Common myeloid progenitor, CD34-positive (primary cell): ENCODE data around the gene ZFYVE9.

Source experiments
- CTCF ChIA-PET: fragments of 350-600 bp; sonication (Branson Sonifier 250); formaldehyde crosslinking; loops from one replicate; lab custom pipeline; 2021; ENCODE audit warnings: antibody characterized with exemption; lab: Charles Lee
- POLR2A ChIA-PET: fragments of 350-600 bp; sonication (Branson Sonifier 250); formaldehyde crosslinking; loops from one replicate; lab custom pipeline; 2021; ENCODE audit warnings: antibody characterized with exemption; lab: Charles Lee
- DNase-seq, 3 donors: peaks; one replicate each; pipeline versions ENCODE4 v3.0.0 to v3.0.0-alpha.2; 2013
- H3K27ac ChIP-seq, 2 experiments: 1 replicate in 1 of 2; 2 replicates in 1 of 2; pipeline ENCODE4 v1.7.0; 2013; ENCODE audit warnings: inconsistent platforms in 2 of 2, low read length in 2 of 2, mild to moderate bottlenecking in 2 of 2, low read depth in 1 of 2, moderate library complexity in 1 of 2; ENCODE audit not compliant: severe bottlenecking in 2 of 2, insufficient read depth in 1 of 2, poor library complexity in 1 of 2
- H3K27me3 ChIP-seq, 5 experiments: replicated peaks in 2 of 5; 1 replicate in 3 of 5; 2 replicates in 2 of 5; pipeline versions ENCODE4 v1.6.1 to v1.7.0; 2013; ENCODE audit warnings: low read length in 4 of 5, mild to moderate bottlenecking in 2 of 5, moderate library complexity in 2 of 5, inconsistent platforms in 1 of 5; ENCODE audit not compliant: insufficient read depth in 5 of 5, control insufficient read depth in 4 of 5
- H3K36me3 ChIP-seq, 4 experiments: 1 replicate in 2 of 4; 2 replicates in 2 of 4; pipeline versions ENCODE4 v1.6.1 to v1.7.0; 2013; ENCODE audit warnings: low read length in 3 of 4, control low read depth in 1 of 4, mild to moderate bottlenecking in 1 of 4; ENCODE audit not compliant: control insufficient read depth in 4 of 4, insufficient read depth in 4 of 4
- H3K4me1 ChIP-seq, 4 experiments: 1 replicate in 3 of 4; 2 replicates in 1 of 4; pipeline versions ENCODE4 v1.6.1 to v1.7.1; 2013; ENCODE audit warnings: low read length in 3 of 4, mild to moderate bottlenecking in 3 of 4, control low read depth in 1 of 4, inconsistent platforms in 1 of 4, moderate library complexity in 1 of 4; ENCODE audit not compliant: control insufficient read depth in 4 of 4, insufficient read depth in 4 of 4; ENCODE audit errors: control extremely low read depth in 1 of 4
- H3K4me3 ChIP-seq, 7 experiments: 1 replicate in 4 of 7; 2 replicates in 3 of 7; pipeline versions ENCODE4 v1.5.1 to v1.7.0; 2013; ENCODE audit warnings: mild to moderate bottlenecking in 7 of 7, low read length in 6 of 7, moderate library complexity in 6 of 7, inconsistent platforms in 2 of 7, low read depth in 2 of 7, control low read depth in 1 of 7; ENCODE audit not compliant: insufficient read depth in 4 of 7, control insufficient read depth in 1 of 7; ENCODE audit errors: extremely low read depth in 1 of 7
- H3K9me3 ChIP-seq, 5 experiments: 1 replicate in 4 of 5; 2 replicates in 1 of 5; pipeline versions ENCODE4 v1.6.1 to v1.7.1; 2013; ENCODE audit warnings: low read length in 4 of 5, mild to moderate bottlenecking in 2 of 5, inconsistent platforms in 1 of 5, low read depth in 1 of 5, moderate library complexity in 1 of 5; ENCODE audit not compliant: control insufficient read depth in 4 of 5, insufficient read depth in 2 of 5; ENCODE audit errors: control extremely low read depth in 1 of 5
- WGBS: methylation state at CpG from one replicate; pipeline ENCODE4 v1.1.5; 2013; ENCODE audit not compliant: insufficient coverage; 5-methylcytosine and 5-hydroxymethylcytosine counted together

The ZFYVE9 gene

GRCh38 chr1:52240592-52241210, 98.8 kb downstream of the ZFYVE9 start:
- DNase-seq = peak; percentile 17 to 37 (median 19)
- H3K27ac ChIP-seq = no peak overlapping the region
- CTCF ChIA-PET = interaction anchor here (1.5 kb wide), 1 partner anchor 18 kb away, joined by 3 read pairs; no protein-coding TSS in a partner anchor
- POLR2A ChIA-PET = no interaction called here
- 4% methylated on average over 3 of the region's 4 CpGs for WGBS
- H3K4me1 ChIP-seq = peaks cover 4 to 21% (median 9%) of the 10 kb centered on the region in 4 experiments
- no peaks in the 10 kb centered on the region for H3K36me3 ChIP-seq
- no peak overlapping the region for H3K4me3 ChIP-seq
- peaks cover 14 to 88% (median 39%) of the 10 kb centered on the region in 5 experiments for H3K27me3 ChIP-seq
- no peaks in the 10 kb centered on the region for H3K9me3 ChIP-seq

GRCh38 chr1:52243221-52243987, 101.5 kb downstream of the ZFYVE9 start:
- ChIA-PET POLR2A (no interaction called here), CTCF (no interaction called here)
- H3K27ac ChIP-seq = no peak overlapping the region
- WGBS = 100% methylated on average over 2 of the region's 3 CpGs
- no peak overlapping the region for H3K4me3 ChIP-seq
- H3K9me3 ChIP-seq = no peaks in the 10 kb centered on the region
- H3K27me3 ChIP-seq = peaks cover 9 to 79% (median 28%) of the 10 kb centered on the region in 5 experiments
- DNase-seq = no peak
- no peaks in the 10 kb centered on the region for H3K36me3 ChIP-seq
- H3K4me1 ChIP-seq = peaks cover 4 to 17% (median 9%) of the 10 kb centered on the region in 4 experiments

- no peaks in the 10 kb centered on the region for H3K36me3 ChIP-seq
- peaks cover 0 to 40% (median 12%) of the 10 kb centered on the region in 5 experiments for H3K27me3 ChIP-seq
- H3K4me3 ChIP-seq = no peak overlapping the region
- H3K4me1 ChIP-seq = no peaks in the 10 kb centered on the region
- no peak overlapping the region for H3K27ac ChIP-seq
- no peak for DNase-seq
- WGBS = no CpG with 5 or more reads among the region's 1 CpG
- CTCF ChIA-PET = no interaction called here
- POLR2A ChIA-PET = no interaction called here
- H3K9me3 ChIP-seq = peaks cover 0 to 5% (median 3%) of the 10 kb centered on the region in 5 experiments
Measured at GRCh38 chr1:52249831-52250230, 107.9 kb downstream of the ZFYVE9 start.

GRCh38 chr1:52253421-52253820, 111.5 kb downstream of the ZFYVE9 start:
- ChIA-PET POLR2A (no interaction called here), CTCF (no interaction called here)
- H3K27ac ChIP-seq = no peak overlapping the region
- WGBS = 97% methylated on average over 5 of the region's 5 CpGs
- no peaks in the 10 kb centered on the region for H3K36me3 ChIP-seq
- H3K9me3 ChIP-seq = peaks cover 0 to 5% (median 3%) of the 10 kb centered on the region in 5 experiments
- peaks cover 0 to 17% (median 8%) of the 10 kb centered on the region in 5 experiments for H3K27me3 ChIP-seq
- no peak for DNase-seq
- no peaks in the 10 kb centered on the region for H3K4me1 ChIP-seq
- H3K4me3 ChIP-seq = no peak overlapping the region

GRCh38 chr1:52259886-52260285, 118.0 kb downstream of the ZFYVE9 start:
- H3K4me3 ChIP-seq = no peak overlapping the region
- no peaks in the 10 kb centered on the region for H3K9me3 ChIP-seq
- H3K4me1 ChIP-seq = no peaks in the 10 kb centered on the region
- no peak overlapping the region for H3K27ac ChIP-seq
- H3K27me3 ChIP-seq = peaks cover 0 to 5% (median 2%) of the 10 kb centered on the region in 5 experiments
- CTCF ChIA-PET = interaction anchor here (0.6 kb wide), 1 partner anchor 15 kb away, joined by 3 read pairs; no protein-coding TSS in a partner anchor
- no peaks in the 10 kb centered on the region for H3K36me3 ChIP-seq
- POLR2A ChIA-PET = interaction anchor here (0.6 kb wide), 1 partner anchor 55 kb away, joined by 4 read pairs; no protein-coding TSS in a partner anchor
- no CpG with 5 or more reads among the region's 3 CpGs for WGBS
- no peak for DNase-seq

- DNase-seq = no peak
- Histone ChIP-seq H3K27ac (no peak overlapping the region), H3K4me3 (no peak overlapping the region), H3K27me3 (peaks cover 0 to 5% (median 2%) of the 10 kb centered on the region in 5 experiments), H3K9me3 (no peaks in the 10 kb centered on the region), H3K4me1 (no peaks in the 10 kb centered on the region), H3K36me3 (no peaks in the 10 kb centered on the region)
- POLR2A ChIA-PET = no interaction called here
- no CpG with 5 or more reads among the region's 3 CpGs for WGBS
- CTCF ChIA-PET = no interaction called here
Measured at GRCh38 chr1:52263153-52263910, 121.4 kb downstream of the ZFYVE9 start.
